22Rv1 (cell line): ENCODE data around the gene SEL1L.

Source experiments
- H3K27ac ChIP-seq: fragments of 450-650 bp; 2 replicates; pipeline ENCODE4 v1.5.1; 2017
- ZFX ChIP-seq: fragments of 450-650 bp; IDR thresholded peaks from 2 replicates; pipeline ENCODE4 v1.6.1; 2017; ENCODE audit warnings: antibody characterized with exemption, borderline replicate concordance
- TF ChIP-seq, protein P1 (sequence below): fragments of 450-650 bp; IDR thresholded peaks from 2 replicates; pipeline ENCODE4 v1.5.1; 2017; ENCODE audit warnings: mild to moderate bottlenecking

Gene SEL1L

DNA sequence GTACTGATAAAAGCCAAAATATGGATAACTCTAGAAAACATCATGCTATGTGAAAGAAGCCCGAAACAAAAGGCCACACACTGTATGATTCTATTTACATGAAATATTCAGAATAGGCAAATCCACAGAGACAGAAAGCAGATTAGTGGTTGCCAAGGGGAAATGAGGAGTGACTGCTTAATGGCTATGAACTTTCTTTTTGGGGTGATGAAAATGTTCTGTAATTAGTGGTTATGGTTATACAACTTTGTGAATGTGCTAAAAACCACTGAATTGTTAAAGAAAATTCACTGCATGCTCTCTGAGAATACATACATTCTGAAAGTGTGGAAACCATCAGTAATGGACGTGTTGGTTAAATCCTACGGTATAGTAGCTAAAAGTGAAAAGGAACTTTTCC, 93.6 kb downstream of the SEL1L start:
- TF ChIP-seq, protein P1, sequence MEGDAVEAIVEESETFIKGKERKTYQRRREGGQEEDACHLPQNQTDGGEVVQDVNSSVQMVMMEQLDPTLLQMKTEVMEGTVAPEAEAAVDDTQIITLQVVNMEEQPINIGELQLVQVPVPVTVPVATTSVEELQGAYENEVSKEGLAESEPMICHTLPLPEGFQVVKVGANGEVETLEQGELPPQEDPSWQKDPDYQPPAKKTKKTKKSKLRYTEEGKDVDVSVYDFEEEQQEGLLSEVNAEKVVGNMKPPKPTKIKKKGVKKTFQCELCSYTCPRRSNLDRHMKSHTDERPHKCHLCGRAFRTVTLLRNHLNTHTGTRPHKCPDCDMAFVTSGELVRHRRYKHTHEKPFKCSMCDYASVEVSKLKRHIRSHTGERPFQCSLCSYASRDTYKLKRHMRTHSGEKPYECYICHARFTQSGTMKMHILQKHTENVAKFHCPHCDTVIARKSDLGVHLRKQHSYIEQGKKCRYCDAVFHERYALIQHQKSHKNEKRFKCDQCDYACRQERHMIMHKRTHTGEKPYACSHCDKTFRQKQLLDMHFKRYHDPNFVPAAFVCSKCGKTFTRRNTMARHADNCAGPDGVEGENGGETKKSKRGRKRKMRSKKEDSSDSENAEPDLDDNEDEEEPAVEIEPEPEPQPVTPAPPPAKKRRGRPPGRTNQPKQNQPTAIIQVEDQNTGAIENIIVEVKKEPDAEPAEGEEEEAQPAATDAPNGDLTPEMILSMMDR: no peak
- TF ChIP-seq ZFX: no peak
- H3K27ac ChIP-seq: no peak overlapping the region

DNA sequence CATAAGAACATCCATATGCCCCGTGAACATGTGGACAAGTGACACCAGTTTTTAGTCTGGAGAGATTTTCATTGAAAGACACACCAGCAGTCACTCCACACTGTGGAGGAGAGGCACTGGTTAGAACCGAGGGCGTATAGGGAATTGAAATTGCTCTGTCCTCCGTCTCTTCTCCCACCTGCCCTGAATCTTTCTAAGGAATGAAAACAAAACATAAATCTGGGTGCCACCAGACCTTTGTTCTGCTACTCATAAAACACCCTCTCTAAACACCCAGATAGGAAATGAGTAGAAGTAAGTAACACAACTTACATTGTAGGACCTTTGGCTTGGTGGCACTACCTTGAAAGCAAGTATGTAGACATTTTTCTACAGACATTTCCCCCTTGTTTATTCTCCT, 96.4 kb downstream of the SEL1L start:
- no peak overlapping the region for H3K27ac ChIP-seq
- TF ChIP-seq, protein P1: no peak
- TF ChIP-seq ZFX: no peak

DNA sequence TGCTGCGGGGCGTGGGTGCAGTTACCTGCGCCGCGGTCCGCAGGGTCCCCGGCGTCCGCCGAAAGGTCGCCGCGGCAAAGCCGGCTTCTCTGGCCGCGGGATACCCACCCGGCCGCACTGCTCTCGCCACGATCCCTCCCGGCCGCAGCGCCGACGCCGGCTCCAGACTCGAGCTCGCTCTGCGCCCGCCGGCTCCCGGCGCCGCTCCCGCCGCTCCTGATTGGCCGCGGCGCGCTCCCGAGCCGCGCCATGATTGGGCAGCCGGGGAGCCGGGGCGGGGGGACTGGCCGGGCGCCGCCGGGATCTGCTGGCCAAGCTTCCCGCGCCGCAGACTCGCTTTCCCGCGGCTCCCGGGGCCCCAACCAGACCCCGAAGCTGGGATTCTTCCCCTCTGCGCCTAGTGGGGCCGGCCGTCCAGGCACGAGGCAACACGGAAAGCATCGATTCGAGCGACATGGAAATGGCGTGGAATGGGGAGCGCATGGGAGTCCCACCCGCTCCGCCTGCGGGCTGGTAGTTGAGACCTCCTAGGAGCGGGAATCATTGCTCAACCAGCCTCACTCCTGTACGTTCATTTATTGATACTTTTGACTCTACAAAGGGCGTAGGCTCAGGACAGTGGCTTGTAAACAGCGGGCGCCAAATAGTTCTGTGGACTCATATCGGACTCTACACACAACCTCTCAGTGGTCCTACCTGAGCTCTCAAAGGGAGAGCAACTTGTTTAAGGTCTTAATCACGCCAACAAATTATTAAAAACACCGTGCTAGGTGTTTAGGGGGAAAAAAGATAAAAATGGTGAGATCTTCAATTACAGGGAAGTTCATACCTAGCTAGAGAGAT, 97.1 kb downstream of the SEL1L start:
- peak overlapping the region; percentile 43 for H3K27ac ChIP-seq
- TF ChIP-seq, protein P1: no peak
- no peak for TF ChIP-seq ZFX

DNA sequence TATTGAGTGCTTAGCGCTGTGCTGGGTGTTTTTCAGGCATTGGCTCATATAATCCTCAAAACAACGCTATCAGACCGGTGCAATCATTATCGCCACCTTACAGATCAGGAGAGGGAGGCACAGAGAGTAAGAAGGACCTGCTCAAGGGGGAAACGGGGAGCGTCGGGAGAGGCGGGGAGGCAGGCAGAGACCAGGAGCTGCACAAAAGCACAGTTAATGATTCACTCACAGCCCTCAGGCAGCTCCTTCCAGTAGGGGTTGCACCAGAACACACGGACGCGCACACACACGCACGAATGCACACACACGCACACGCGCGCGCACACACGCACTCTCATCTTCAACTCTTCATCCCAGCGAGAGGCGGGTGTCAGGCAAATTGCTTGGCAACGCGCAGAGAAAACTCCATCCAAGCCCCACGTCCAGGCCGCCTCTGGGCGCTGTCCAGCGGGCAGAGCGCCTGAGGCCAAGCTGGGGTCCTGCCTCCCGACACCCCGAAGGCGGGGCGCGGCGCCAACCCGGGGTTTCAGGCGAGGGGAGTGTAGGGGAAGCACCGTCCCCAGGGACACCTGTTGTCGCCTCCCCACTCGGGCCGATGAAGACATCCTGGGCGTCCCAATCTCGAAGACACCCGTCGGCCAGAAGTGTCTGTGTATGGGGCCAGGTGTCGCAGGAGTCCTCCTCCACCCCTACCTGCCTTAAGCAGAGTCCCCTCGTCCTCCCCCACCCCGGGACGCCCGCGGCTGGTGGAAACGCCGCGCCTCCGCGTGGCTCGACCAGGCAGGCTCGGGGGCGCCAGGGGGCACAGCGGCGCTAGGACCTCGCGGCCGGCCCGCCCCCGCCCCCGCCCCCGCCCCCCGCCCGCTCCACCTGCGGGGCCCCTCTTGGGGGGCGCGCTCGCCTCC, 98.0 kb downstream of the SEL1L start:
- no peak for TF ChIP-seq ZFX
- TF ChIP-seq, protein P1: no peak
- H3K27ac ChIP-seq: peak overlapping the region; percentile 43

DNA sequence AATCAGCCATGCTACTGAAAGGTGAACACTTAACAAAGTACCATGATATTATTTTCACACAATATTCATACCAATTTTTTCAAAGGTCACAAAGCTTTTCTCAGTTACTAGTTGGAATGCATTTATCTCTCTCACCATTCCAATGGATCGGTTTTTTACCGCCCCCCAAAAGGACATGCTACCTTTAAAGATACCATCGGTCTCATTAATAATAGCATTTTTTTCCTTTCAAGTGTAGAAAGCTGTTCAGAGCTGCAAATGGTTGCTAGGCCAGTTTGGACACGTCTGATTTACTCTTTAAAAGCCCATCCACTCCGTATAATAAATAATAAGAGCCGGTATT, 98.6 kb downstream of the SEL1L start:
- TF ChIP-seq ZFX: no peak
- TF ChIP-seq, protein P1: no peak
- peak overlapping the region; percentile 43 for H3K27ac ChIP-seq

DNA sequence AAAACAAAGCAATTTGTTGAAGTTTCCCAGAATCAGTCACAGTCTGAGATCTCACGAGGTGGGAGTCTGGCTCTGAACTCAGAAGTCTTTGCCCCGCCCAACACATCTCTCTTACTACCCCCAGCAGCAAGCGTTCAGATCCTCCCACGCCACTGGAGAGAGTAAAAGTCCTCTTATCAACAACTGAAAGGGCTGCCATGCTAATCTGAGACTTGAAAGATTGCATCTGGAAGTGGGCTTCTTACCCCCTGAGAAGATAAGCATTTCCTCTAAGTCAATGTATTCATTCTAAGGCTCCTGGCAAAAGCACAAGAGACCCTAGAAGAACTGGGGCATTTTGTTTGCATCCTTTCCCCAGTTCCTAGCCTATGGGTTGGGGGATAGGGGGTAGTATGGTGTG, 99.4 kb downstream of the SEL1L start:
- TF ChIP-seq, protein P1: no peak
- TF ChIP-seq ZFX: no peak
- no peak overlapping the region for H3K27ac ChIP-seq

DNA sequence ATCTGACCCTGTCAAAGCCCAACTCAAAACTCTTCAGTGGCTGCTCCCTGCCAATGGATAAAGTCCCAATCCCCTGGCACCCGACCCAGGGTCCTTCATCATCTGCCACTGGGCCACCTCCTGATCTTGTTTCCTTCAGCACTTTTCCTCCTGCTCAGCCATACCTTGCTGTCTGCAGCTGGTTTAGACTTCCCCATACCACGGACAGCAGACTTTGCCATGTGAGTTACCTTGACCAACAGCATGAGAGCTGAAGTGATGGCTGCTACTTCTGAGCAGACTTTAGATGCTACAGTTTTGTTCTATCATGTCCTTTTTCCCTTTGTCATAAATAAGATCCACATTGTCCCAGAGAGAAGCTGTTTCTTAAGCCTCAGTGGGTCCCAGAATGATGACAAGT, 100.3 kb downstream of the SEL1L start:
- H3K27ac ChIP-seq: no peak overlapping the region
- TF ChIP-seq ZFX: no peak
- TF ChIP-seq, protein P1: no peak
